ENCODE measurements around the gene HDAC6.

Gene HDAC6

GRCh38 chrX:48782795-48783194, 19.1 kb upstream of the HDAC6 start:
- Mint-ChIP-seq H3K27ac (ENCODE audit: low read depth) (no peak overlapping the region), H3K36me3 (ENCODE audit: insufficient read depth) (no peaks in the 10 kb centered on the region), H3K4me1 (no peaks in the 10 kb centered on the region), H3K4me3 (no peak overlapping the region), H3K27me3 (peaks cover 9% of the 10 kb centered on the region), H3K9me3 (no peaks in the 10 kb centered on the region)
- ATAC-seq (replicated peaks; ENCODE audit: extremely low read depth, poor library complexity, severe bottlenecking) (no peak), DNase-seq (ENCODE audit: low spot score in 2 of 2) (no peak)

GRCh38 chrX:48784726-48785125, 17.1 kb upstream of the HDAC6 start:
- Mint-ChIP-seq H3K27ac (ENCODE audit: low read depth) (no peak overlapping the region), H3K4me3 (no peak overlapping the region), H3K4me1 (peaks cover 14% of the 10 kb centered on the region), H3K9me3 (no peaks in the 10 kb centered on the region), H3K27me3 (peaks cover 9% of the 10 kb centered on the region), H3K36me3 (ENCODE audit: insufficient read depth) (no peaks in the 10 kb centered on the region)
- DNase-seq (ENCODE audit: low spot score in 2 of 2): no peak
- no peak for ATAC-seq (replicated peaks; ENCODE audit: extremely low read depth, poor library complexity, severe bottlenecking)

- ATAC-seq (replicated peaks; ENCODE audit: extremely low read depth, poor library complexity, severe bottlenecking) (no peak), DNase-seq (ENCODE audit: low spot score in 2 of 2) (no peak)
- H3K27me3 Mint-ChIP-seq: peaks cover 9% of the 10 kb centered on the region
- H3K4me3 Mint-ChIP-seq: no peak overlapping the region
- peaks cover 18% of the 10 kb centered on the region for H3K4me1 Mint-ChIP-seq
- no peaks in the 10 kb centered on the region for H3K36me3 Mint-ChIP-seq (ENCODE audit: insufficient read depth)
- H3K9me3 Mint-ChIP-seq: no peaks in the 10 kb centered on the region
- no peak overlapping the region for H3K27ac Mint-ChIP-seq (ENCODE audit: low read depth)
Measured at GRCh38 chrX:48785186-48785539, 16.7 kb upstream of the HDAC6 start.

GRCh38 chrX:48785540-48786214, 16.2 kb upstream of the HDAC6 start:
- no peak overlapping the region for H3K27ac Mint-ChIP-seq (ENCODE audit: low read depth)
- H3K4me1 Mint-ChIP-seq: peaks cover 19% of the 10 kb centered on the region
- no peak for ATAC-seq (replicated peaks; ENCODE audit: extremely low read depth, poor library complexity, severe bottlenecking)
- H3K4me3 Mint-ChIP-seq: no peak overlapping the region
- H3K9me3 Mint-ChIP-seq: no peaks in the 10 kb centered on the region
- no peaks in the 10 kb centered on the region for H3K36me3 Mint-ChIP-seq (ENCODE audit: insufficient read depth)
- H3K27me3 Mint-ChIP-seq: peaks cover 9% of the 10 kb centered on the region
- DNase-seq (ENCODE audit: low spot score in 2 of 2): no peak

- peaks cover 19% of the 10 kb centered on the region for H3K4me1 Mint-ChIP-seq
- peaks cover 9% of the 10 kb centered on the region for H3K27me3 Mint-ChIP-seq
- no peak within 1 kb of the TSS for H3K27ac Mint-ChIP-seq (ENCODE audit: low read depth)
- H3K9me3 Mint-ChIP-seq: no peaks in the 10 kb centered on the region
- H3K36me3 Mint-ChIP-seq (ENCODE audit: insufficient read depth): no peaks in the 10 kb centered on the region
- DNase-seq (ENCODE audit: low spot score in 2 of 2): no peak
- ATAC-seq (replicated peaks; ENCODE audit: extremely low read depth, poor library complexity, severe bottlenecking): no peak
- H3K4me3 Mint-ChIP-seq: no peak within 1 kb of the TSS
Measured at GRCh38 chrX:48786341-48786800, 15.5 kb upstream of the HDAC6 start, which contains the start of gene GATA1. GATA1 (plus strand) TSS chrX:48786590; CDS start chrX:48791110, 4,520 bp downstream.

- H3K36me3 Mint-ChIP-seq (ENCODE audit: insufficient read depth): no peaks in the 10 kb centered on the region
- DNase-seq (ENCODE audit: low spot score in 2 of 2) (no peak), ATAC-seq (replicated peaks; ENCODE audit: extremely low read depth, poor library complexity, severe bottlenecking) (no peak)
- H3K4me3 Mint-ChIP-seq: no peak overlapping the region
- H3K27me3 Mint-ChIP-seq: peaks cover 9% of the 10 kb centered on the region
- no peaks in the 10 kb centered on the region for H3K9me3 Mint-ChIP-seq
- H3K27ac Mint-ChIP-seq (ENCODE audit: low read depth): no peak overlapping the region
- peaks cover 19% of the 10 kb centered on the region for H3K4me1 Mint-ChIP-seq
Measured at GRCh38 chrX:48786825-48787504, 14.9 kb upstream of the HDAC6 start.

- DNase-seq (ENCODE audit: low spot score in 2 of 2): no peak
- no peak for ATAC-seq (replicated peaks; ENCODE audit: extremely low read depth, poor library complexity, severe bottlenecking)
- H3K27me3 Mint-ChIP-seq: peaks cover 9% of the 10 kb centered on the region
- H3K4me3 Mint-ChIP-seq: no peak overlapping the region
- no peaks in the 10 kb centered on the region for H3K9me3 Mint-ChIP-seq
- no peaks in the 10 kb centered on the region for H3K36me3 Mint-ChIP-seq (ENCODE audit: insufficient read depth)
- H3K4me1 Mint-ChIP-seq: peaks cover 19% of the 10 kb centered on the region
- H3K27ac Mint-ChIP-seq (ENCODE audit: low read depth): peak overlapping the region; percentile 44
Measured at GRCh38 chrX:48787505-48788443, 14.1 kb upstream of the HDAC6 start.

GRCh38 chrX:48789366-48790220, 12.3 kb upstream of the HDAC6 start:
- Mint-ChIP-seq H3K9me3 (no peaks in the 10 kb centered on the region), H3K27ac (ENCODE audit: low read depth) (peak overlapping the region; percentile 44)

GRCh38 chrX:48790477-48790876, 11.4 kb upstream of the HDAC6 start:
- Mint-ChIP-seq H3K9me3 (no peaks in the 10 kb centered on the region), H3K27ac (ENCODE audit: low read depth) (peak overlapping the region; percentile 44), H3K4me3 (no peak overlapping the region), H3K4me1 (peaks cover 19% of the 10 kb centered on the region), H3K36me3 (ENCODE audit: insufficient read depth) (peaks cover 2% of the 10 kb centered on the region), H3K27me3 (peaks cover 9% of the 10 kb centered on the region)
- ATAC-seq (replicated peaks; ENCODE audit: extremely low read depth, poor library complexity, severe bottlenecking) (no peak), DNase-seq (ENCODE audit: low spot score in 2 of 2) (no peak)

More at GRCh38 chrX:48789366-48790220, 12.3 kb upstream of the HDAC6 start:
- no peak for DNase-seq (ENCODE audit: low spot score in 2 of 2)
- Mint-ChIP-seq H3K36me3 (ENCODE audit: insufficient read depth) (peaks cover 2% of the 10 kb centered on the region), H3K4me3 (no peak overlapping the region), H3K27me3 (peaks cover 9% of the 10 kb centered on the region), H3K4me1 (peaks cover 19% of the 10 kb centered on the region)
- no peak for ATAC-seq (replicated peaks; ENCODE audit: extremely low read depth, poor library complexity, severe bottlenecking)

- H3K4me3 Mint-ChIP-seq: no peak overlapping the region
- DNase-seq (ENCODE audit: low spot score in 2 of 2): no peak
- H3K4me1 Mint-ChIP-seq: peaks cover 19% of the 10 kb centered on the region
- peaks cover 2% of the 10 kb centered on the region for H3K36me3 Mint-ChIP-seq (ENCODE audit: insufficient read depth)
- ATAC-seq (replicated peaks; ENCODE audit: extremely low read depth, poor library complexity, severe bottlenecking): no peak
- H3K9me3 Mint-ChIP-seq: no peaks in the 10 kb centered on the region
- peaks cover 9% of the 10 kb centered on the region for H3K27me3 Mint-ChIP-seq
- no peak overlapping the region for H3K27ac Mint-ChIP-seq (ENCODE audit: low read depth)
Measured at GRCh38 chrX:48791063-48791820, 10.6 kb upstream of the HDAC6 start.

GRCh38 chrX:48792219-48792618, 9.6 kb upstream of the HDAC6 start:
- peaks cover 2% of the 10 kb centered on the region for H3K36me3 Mint-ChIP-seq (ENCODE audit: insufficient read depth)
- no peaks in the 10 kb centered on the region for H3K9me3 Mint-ChIP-seq
- DNase-seq (ENCODE audit: low spot score in 2 of 2): no peak
- H3K27me3 Mint-ChIP-seq: peaks cover 1% of the 10 kb centered on the region
- H3K27ac Mint-ChIP-seq (ENCODE audit: low read depth): no peak overlapping the region
- H3K4me3 Mint-ChIP-seq: no peak overlapping the region
- ATAC-seq (replicated peaks; ENCODE audit: extremely low read depth, poor library complexity, severe bottlenecking): no peak
- peaks cover 19% of the 10 kb centered on the region for H3K4me1 Mint-ChIP-seq
